ENCODE measurements around the gene CHST11. TPM values are rescaled to one million over a fixed set of nuclear protein-coding genes. Genes with fewer than 3 reads are reported as not detected.

CHST11 gene
- total and polyA plus RNA-seq, 9 of the 15 experiments (the other 6 are each of a cell fraction or from before 2014, with no cell fraction given), result 2.3 to 38.7 (median 15.0) TPM

DNA sequence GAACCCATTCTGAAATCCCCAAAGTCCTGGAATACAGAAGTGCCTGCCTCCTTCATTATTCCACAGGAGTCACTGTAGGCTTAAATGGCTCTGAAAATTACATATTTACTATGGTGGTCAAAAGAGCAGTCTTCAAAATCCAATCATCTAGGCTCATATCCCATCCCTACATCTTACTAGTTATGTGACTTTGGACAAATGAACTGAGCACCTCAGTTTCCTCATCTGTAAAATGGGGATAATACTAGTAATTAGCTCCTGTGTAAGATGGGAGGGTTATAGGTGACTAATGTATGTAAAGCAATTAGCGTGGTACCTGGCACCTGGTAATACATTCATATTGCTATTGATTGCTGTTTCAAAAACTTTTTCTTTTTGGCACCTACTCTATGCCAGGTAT lies 243.6 kb downstream of the CHST11 start (continued):
- TF ChIP-seq RBM25 (IDR thresholded peaks at IDR 0.05; ENCODE audit: low read depth, low read length, severe bottlenecking) (peak; percentile 88), BCOR (IDR thresholded peaks at IDR 0.05) (peak; percentile 41; the same call in 1 of the 2 replicates)
- TF ChIP-seq, protein P1, sequence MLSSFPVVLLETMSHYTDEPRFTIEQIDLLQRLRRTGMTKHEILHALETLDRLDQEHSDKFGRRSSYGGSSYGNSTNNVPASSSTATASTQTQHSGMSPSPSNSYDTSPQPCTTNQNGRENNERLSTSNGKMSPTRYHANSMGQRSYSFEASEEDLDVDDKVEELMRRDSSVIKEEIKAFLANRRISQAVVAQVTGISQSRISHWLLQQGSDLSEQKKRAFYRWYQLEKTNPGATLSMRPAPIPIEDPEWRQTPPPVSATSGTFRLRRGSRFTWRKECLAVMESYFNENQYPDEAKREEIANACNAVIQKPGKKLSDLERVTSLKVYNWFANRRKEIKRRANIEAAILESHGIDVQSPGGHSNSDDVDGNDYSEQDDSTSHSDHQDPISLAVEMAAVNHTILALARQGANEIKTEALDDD (IDR thresholded peaks at IDR 0.05), result no peak

- CTCF ChIA-PET (ENCODE audit: low intra/inter-chr PET ratio), result no interaction called here
Measured at GRCh38 chr12:104701301-104701700, 244.6 kb downstream of the CHST11 start.

More at GRCh38 chr12:104701301-104701700, 244.6 kb downstream of the CHST11 start:
- H2AFZ ChIP-seq (ENCODE audit: low read depth, low read length), result no peak overlapping the region
- no peaks in the 10 kb centered on the region; the same call in 2 of the 3 replicates for H3K79me2 ChIP-seq (ENCODE audit: control insufficient read depth, insufficient read depth, low read length)
- H3K36me3 ChIP-seq (ENCODE audit: control insufficient read depth, insufficient read depth, low read length), result 0 out of 3 replicates have a peak, but pooled peaks cover 7% of the 10 kb centered on the region
- intact Hi-C loops (cut with micrococcal nuclease), result no loop called here
- 74% methylated on average over 7 of the region's 7 CpGs for WGBS (ENCODE audit: insufficient coverage, low coverage, missing lambda C conversion rate)
- no peaks in the 10 kb centered on the region for H3K27me3 ChIP-seq (ENCODE audit: control insufficient read depth in 2 of 2, insufficient read depth in 2 of 2, low read length in 2 of 2)
- DNase-seq (ENCODE audit: extremely low read depth in 1 of 4, low spot score in 3 of 4) (no peak), ATAC-seq (no peak), FAIRE-seq (no peak)
- H4K20me1 ChIP-seq (replicated peaks; ENCODE audit: control insufficient read depth, insufficient read depth, low read length), result peaks cover 13% of the 10 kb centered on the region
- no peak overlapping the region for H3K27ac ChIP-seq (ENCODE audit: extremely low read depth, low read depth, low read length)
- no peak overlapping the region for H3K9ac ChIP-seq (ENCODE audit: insufficient read depth in 1 of 2, low read depth in 2 of 2, low read length in 2 of 2)
- POLR2A ChIA-PET, result interaction anchor here (0.7 kb wide), 1 partner anchor 1459 kb away, joined by 3 read pairs; no protein-coding TSS in a partner anchor
- no peak overlapping the region for H3K4me3 ChIP-seq
- no TSS peak for BruUV-seq (replicated peaks)
- peaks cover 7% of the 10 kb centered on the region for H3K9me1 ChIP-seq (ENCODE audit: control insufficient read depth, insufficient read depth, low read length)
- no peak overlapping the region for H3K4me2 ChIP-seq (ENCODE audit: insufficient read depth, low read length)
- in situ Hi-C loops (cut with MboI), result no loop called here
- H3K4me1 ChIP-seq (replicated peaks in 1 of 2; ENCODE audit: control insufficient read depth in 2 of 2, insufficient read depth in 2 of 2, low read length in 2 of 2), result peaks cover 0 to 4% of the 10 kb centered on the region in 2 experiments; a peak in 1 of 5 replicates
- TF ChIP-seq, protein P2, sequence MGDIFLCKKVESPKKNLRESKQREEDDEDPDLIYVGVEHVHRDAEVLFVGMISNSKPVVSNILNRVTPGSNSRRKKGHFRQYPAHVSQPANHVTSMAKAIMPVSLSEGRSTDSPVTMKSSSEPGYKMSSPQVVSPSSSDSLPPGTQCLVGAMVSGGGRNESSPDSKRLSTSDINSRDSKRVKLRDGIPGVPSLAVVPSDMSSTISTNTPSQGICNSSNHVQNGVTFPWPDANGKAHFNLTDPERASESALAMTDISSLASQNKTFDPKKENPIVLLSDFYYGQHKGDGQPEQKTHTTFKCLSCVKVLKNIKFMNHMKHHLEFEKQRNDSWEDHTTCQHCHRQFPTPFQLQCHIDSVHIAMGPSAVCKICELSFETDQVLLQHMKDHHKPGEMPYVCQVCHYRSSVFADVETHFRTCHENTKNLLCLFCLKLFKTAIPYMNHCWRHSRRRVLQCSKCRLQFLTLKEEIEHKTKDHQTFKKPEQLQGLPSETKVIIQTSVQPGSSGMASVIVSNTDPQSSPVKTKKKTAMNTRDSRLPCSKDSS (IDR thresholded peaks at IDR 0.05; ENCODE audit: low read depth, partially characterized antibody), result no peak
- TF ChIP-seq BRCA1 (IDR thresholded peaks at IDR 0.05) (no peak), BRCA1 (CRISPR knock-in tag; IDR thresholded peaks at IDR 0.05) (no peak), NUFIP1 (IDR thresholded peaks at IDR 0.05; ENCODE audit: partially characterized antibody) (no peak), ZBTB9 (CRISPR knock-in tag; IDR thresholded peaks at IDR 0.05) (no peak), ZNF277 (CRISPR knock-in tag; IDR thresholded peaks at IDR 0.05; ENCODE audit: borderline replicate concordance) (no peak), ARHGAP35 (IDR thresholded peaks at IDR 0.05; ENCODE audit: partially characterized antibody) (no peak), ZNF431 (CRISPR knock-in tag; IDR thresholded peaks at IDR 0.05) (no peak), SLC30A9 (CRISPR knock-in tag; IDR thresholded peaks at IDR 0.05) (no peak), FUS (optimal IDR thresholded peaks at IDR 0.05; ENCODE audit: low read depth, low read length) (no peak)
- H3K9me3 ChIP-seq (replicated peaks; ENCODE audit: control insufficient read depth, insufficient read depth, low read depth, low read length), result no peaks in the 10 kb centered on the region
